Kasumi-1 (cell line): Measurements from ENCODE around the gene RASGRF2.
"Not testable (repeated sequence)": the region's sequence is repeated elsewhere in the genome, so short reads cannot be mapped to it uniquely, and the experiment has no call there.

Experiments used
- DNase-seq, 2 experiments: peaks; one replicate each; lab custom pipeline; 2025; lab: John Stamatoyannopoulos, UW

Gene RASGRF2

DNA sequence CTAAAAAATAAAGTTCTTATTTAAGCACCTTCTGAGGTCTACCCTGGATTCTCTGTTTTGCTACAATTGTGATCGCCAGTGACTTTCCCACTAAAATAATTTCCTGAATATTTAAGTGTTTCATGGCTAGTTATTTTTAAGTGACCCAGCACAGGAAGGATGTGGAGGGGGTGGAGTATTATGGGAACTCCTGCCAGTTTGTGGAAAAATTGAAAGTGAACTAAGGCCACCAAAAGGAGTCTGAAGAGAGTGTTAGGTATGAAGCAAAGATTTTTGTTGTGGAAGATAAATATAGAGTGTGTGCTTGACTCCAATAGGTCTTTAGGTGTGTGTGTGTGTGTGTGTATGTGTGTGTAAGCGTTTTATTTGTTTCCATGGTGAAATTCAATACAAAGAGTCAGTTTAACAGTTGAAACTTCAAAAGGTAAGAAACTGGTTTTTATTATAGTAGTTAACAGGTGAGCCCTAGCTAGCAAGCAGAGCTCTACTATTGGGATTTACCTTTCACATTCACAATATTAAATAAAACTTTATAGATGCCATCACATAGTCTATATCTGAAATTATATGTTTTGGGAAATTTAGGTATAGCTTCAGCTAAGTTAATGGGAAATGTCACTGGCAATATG is 25.6 kb downstream of the RASGRF2 start:
- DNase-seq: no peak

DNA sequence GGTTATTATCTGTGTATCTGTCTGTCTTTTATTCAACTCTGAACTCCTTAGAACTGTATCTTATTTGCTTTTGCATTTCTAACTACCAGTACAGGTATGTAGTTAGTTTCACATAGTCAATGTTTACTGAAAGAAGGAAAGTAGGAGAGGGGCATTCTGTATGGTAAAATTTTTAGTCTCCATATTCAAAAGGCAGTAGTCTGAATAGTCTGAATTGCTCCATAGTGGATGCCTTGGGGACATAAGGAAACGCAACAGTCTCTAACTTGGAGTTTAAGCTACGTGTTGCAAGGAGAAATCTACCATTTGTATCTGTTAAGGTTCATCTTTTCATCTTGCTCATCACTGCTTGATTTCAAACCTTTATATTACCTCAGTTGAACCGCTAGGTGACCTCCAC is 26.2 kb downstream of the RASGRF2 start:
- no peak for DNase-seq

DNA sequence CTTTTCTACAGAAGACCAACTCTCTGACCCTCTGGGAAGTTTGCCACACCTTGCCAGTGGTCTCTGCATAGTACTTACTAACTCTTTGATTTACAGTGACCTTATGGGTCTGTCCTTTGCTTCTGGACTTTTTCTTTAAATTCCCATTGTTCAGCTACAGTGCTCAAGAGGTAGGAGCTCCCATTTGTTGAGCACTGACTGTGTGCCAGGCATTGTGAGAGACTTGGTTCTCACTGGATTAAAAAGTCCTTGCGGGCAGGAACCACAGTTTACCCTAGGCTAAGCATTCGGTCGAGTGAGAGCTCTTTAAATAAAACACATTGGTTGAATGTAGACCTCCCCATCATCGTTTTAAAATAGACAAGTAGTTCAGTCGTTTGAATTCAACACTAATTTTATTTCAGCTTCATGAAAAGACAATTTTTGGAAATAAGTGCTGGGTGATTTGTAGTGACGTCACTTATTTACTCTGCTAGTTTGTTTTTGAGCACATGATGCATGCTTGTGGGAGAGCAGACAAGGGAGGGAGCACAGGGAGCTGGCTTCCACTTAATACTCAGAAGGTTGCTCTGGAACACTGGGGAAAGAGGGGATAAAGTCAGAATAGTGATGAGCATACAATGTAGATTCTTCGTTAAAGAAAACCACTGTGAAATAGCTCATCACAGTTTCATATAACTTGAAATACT is 27.1 kb downstream of the RASGRF2 start:
- no peak for DNase-seq

DNA sequence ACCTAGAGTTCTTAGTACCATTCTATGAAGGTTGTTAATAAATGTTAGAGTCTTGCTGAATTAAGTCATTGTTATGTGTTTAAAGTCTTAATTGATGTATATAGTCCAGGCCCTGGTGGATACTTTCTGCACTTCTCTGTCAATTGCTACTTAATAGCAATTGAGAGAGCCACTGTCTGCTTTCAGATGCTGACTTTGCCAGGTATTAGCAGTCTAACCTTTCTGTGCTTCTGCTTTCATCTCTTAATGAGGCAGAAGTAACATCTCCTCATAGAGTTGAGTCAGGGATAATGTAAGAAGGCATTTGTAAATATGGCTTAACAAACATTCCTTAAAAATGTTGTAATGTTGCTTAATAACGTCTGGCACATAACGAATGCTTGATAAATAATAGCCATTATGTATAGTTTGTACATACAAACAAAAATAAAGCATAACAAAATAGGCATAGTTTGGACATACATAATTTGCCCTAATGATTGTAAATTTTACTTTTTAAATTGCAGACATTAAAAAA is 28.3 kb downstream of the RASGRF2 start:
- DNase-seq: no peak

DNA sequence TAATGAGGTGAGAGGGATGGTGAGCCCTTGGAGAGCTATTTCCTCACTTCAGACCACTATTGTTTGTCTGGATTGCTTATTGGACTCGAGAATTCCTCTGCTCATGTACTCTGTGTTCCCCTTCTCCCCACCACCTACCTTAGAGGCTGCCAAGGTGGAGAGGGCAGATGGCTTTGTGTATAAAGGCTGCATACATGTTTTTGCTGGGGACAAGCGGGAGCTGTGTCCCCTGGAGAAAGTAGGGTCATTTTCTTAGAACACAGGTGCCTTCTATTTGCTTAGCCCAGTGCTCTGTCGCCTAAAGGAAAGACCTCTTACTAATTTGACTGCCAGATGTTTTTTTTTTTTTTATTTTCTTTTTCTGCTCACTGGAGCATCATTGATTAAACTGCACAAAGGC is 29.7 kb downstream of the RASGRF2 start:
- DNase-seq: no peak

DNA sequence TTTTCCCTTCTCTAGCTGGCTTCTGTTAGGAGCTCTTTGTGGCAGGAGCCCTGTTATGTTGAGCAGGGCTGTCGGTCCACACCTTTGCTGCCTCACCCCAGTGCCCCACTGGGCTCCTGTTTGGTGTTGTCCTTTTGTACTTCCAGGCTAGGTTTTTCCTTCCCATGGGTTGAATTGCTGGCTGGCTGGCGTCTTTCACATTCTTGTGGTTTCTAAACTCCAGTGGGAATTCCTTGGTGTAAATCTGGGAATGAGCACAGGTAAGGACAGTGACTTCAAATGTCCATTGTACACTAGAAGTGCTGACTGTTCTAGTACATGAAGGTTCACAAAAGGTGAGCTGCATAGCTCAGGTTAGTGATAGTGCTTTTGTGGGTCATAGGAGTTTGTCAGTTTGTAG is 30.4 kb downstream of the RASGRF2 start:
- no peak for DNase-seq

DNA sequence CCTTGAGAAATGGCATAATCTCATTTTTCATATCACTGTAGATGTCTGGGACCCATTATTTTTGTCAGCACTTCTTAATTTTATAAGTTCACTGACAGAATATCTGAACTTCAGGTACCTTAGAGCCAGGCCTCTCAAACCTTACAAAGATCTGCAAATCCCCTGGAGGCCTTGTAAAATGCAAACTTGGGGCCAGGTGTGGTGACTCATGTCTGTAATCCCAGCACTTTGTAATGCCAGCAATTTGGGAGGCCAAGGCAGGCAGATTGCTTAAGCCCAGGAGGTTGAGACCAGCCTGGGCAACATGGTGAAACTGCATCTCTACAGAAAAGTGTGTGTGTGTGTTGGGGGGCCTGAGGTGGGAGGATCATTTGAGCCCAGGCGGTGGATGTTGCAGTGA is 30.8 kb downstream of the RASGRF2 start:
- no peak for DNase-seq

DNA sequence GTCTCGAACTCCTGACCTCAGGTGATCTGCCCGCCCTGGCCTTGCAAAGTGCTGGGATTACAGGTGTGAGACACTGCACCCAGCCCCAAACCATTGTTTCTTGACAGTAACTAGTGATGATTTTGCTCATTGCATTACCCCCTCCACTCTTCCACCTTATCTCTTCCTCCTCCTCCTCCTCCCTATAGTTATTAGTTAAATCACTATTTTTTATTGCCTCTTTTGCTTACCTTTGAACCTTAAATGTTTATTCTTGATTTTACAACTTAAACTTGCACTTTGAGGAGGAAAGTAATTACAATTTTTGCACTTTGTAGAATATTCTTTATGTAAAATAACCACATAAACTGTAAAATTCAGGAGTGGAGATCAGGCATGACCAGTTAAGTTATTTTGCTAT is 35.7 kb downstream of the RASGRF2 start:
- no peak for DNase-seq

DNA sequence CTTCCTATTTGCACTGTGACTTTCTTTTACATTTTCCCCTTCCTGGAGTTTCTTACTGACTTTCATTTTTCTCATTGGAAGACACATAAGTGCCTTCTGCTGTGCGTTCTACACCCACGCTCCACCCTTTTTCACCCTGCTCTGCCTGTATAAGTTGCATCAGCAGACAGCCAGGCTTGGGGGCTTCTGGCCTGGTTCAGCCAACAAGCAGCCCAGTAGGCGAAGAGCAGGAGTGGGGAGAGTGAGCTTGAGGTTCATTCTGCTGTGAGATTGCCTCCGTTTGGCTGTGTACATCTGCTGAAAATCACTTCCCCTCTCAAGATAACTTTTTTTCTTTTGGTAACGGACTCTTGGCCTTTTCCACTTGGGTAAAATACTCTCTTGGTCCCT is 38.4 kb downstream of the RASGRF2 start:
- DNase-seq: no peak

DNA sequence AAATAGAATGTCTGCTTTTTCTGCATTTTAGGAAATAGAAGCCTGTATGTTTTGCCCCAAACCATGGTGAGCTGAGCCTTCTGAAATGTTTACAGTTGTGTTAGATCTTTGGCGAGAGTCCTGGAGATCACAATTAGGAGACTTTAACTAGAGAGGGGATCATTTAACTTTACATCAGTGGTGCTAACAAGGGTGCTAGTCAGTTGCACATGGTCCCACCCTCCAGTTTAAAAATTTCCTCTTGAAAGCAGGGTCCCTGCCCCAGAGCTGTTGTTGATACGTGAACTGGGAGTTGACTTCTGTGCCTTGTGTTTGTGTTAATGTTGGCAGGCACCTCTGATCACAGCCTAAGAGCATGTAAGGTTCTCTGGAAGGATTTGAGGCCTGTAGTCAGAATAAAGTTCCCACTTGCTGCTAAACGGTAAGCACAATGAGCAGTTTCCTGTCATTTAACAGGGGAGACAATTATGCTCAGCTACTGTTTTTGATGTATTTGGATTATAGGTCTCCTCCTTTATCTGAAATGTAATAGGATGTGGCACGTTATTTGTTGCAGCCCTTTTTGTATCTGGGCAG is 43.7 kb downstream of the RASGRF2 start:
- DNase-seq: no peak

DNA sequence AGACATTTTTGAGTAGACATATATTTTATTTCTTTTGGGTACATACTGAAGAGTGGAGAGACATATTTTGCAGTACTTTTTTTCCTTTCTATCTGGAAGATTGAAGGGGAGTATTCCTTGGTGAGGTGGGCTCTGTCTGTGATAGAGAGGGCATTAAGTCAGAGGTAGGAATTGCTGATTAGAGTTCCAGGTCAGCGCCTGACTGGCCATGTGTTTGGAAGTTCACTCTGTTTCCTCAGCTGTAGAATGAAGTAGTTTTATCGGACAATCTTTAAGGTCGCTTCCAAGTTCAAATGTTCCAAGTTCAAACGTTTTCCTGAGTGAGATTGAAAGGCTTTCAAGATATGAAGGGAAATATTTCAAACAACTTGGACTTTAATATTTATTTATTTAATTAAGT is 45.5 kb downstream of the RASGRF2 start:
- no peak for DNase-seq

DNA sequence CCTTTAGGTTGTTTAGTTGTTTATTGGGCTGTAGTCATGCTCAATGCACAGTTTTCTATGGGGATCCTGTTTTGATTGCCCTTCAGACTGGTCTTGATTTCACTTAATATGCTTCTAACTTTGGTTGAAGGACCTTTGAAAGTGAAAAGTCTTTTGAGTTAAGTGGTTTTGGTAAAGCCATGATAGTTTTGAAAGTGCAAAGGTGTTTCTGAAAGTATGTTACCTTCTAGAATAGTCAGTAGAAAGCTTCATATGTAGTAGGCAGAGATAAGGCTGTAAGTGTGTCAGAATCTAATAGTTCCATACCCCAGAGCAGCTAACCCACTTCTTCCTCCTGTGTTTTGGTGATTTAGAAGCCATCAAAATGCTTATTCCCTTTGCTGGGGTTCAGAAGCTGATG is 46.1 kb downstream of the RASGRF2 start:
- DNase-seq: no peak

DNA sequence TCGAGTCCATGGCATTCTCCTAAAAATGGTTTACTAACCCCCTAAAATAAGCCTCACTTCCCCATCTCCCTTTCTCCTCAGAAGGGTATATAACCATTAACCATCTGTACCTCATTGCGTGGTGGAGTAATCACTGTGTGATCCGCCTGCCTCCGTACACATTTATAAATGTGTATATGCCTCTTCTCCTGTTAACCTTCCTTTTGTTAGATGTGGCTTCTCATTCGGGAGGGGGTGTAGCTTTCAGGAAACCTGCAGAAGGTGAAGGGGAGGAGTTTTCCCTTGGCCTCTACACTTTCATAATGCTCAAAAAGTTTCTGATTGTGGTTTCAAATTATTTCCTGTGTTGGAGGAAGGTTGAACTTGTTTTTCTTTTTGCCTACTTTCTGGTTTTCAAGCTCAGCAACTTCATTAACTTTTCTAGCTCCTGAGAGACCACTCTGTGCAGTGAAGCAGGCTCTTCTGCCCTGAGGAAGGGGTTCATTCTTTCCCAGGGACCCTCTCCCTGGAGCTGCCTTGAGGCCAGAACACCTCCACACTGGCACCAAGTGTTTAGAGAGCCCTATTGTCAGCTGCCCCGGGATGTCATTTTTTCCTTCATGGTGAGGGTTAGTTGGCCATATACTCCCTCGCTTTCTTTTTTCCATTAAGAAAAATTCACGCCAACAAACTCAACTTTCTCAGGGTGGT is 46.9 kb downstream of the RASGRF2 start:
- no peak for DNase-seq

DNA sequence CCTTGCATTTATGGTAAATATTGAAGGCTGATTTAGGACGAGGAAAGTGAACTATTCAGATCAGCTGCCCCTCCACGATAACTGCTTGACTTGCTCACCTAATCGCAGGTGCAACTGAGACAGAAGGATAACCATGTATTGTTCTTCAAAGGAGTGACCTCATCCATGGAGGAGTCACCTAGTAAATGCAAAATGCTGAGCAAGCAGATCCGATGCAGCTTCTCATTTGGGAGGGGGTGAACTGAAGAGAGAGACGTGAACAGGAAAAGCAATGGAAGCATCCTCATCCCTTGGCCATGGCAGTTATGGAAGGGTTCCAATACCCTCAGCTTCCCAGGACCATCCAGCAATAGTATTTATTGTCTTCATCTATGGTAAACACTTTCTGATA is 47.5 kb downstream of the RASGRF2 start:
- no peak for DNase-seq

DNA sequence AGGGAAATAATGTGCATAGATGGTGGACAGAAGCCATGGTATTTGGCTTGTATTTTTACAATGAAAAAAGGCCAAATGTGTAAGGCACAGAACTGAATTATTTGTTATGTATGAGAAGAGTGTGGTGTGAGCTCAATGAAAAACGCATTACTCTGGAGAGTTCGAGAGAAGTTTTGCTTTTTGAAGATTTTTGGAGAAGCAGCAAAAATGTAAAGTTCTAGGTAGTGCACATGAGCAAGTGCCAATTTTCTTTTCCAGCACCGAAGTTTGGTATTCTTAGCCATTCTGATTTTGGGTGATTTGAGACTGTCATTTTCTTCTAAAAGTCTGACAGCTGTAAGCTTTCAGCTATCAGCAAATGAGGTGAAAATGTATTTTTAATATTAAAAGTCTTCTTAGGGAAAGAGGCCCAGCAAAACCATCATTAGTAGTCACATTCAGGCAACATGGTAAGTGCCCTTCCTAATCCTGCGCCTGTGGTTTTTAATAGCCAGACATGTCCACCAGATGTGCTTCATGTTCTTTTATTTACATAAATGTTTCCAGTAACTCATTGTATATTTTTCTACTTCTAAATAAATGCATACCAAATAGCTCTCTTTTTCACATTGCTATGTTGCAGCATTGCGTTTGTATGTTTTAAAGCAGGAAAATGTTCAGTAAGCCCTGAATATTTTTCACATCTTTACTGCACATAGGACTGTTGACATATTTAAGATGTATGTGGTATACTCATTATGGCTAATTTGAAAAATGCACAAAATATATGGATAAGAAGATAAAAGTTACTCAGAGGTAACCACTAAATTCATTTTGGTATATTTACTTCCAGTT is 50.4 kb downstream of the RASGRF2 start:
- no peak for DNase-seq

DNA sequence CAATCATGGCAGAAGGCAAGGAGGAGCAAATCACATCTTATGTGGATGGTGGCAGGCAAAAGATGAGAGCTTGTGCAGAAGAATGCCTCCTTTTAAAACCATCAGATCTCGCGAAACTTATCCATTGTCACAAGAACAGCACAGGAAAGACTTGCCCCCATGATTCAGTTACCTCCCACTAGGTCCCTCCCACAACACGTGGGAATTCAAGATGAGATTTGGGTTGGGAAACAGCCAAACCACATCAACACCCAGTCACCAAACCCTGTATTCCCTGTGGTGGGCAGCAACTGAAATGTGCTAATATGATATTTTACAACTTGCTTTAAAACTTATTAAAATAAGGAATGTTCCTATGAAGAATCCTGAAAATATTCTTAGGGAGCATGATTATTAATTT is 54.2 kb downstream of the RASGRF2 start:
- DNase-seq: no peak

DNA sequence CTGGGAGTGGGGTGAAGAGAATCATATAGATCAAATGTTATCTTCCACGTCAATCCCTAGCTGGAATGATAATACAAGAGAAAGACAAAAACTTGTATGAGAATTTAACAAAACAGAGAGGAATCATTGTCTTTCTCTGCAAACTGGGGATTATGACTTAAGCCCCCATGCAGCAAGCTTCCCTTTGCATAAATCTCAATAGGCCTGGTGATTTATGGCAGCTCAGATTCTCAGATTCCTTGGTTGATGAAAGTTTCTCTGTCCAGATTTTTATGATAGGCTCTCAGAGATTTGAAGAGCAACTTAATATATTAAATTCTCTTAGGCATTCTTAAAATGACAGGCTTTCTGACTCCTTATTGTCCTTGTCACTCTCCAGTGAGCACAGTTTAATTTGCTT is 56.0 kb downstream of the RASGRF2 start:
- DNase-seq: no peak

DNA sequence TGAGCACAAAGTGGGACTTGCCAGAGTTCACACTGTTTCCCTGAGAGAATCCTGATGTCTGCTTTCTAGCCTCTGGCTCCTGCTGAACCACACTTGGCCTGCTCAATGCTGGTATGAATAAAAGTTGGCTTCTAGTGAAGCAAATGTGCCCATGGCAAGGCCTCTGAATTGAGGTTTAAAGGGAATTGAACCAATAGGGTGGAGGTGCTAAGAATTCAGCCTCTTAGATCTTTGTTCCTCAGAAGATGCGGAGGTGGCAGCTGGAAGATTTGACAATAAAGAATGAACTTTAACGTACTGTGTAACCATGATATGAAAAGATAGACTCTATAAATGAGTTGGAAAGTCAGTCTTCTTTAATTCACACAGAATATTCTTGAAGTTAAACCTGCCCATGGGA is 57.2 kb downstream of the RASGRF2 start:
- no peak for DNase-seq

DNA sequence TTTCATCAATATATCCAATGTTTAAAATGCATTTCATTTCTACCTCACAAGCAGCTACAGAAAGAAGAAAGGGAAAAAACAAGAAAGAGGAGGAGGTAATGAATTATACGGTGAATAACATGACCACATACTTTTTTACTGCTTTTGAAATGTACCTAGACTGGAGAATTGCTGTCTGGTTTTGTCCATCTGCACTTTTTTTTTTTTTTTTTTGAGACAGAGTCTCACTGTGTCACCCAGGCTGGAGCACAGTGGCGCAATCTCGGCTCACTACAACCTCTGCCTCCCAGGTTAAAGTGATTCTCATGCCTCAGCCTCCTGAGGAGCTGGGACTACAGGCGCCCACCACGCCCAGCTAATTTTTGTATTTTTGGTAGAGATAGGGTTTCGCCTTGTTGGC is 58.4 kb downstream of the RASGRF2 start:
- not testable (repeated sequence) for DNase-seq

DNA sequence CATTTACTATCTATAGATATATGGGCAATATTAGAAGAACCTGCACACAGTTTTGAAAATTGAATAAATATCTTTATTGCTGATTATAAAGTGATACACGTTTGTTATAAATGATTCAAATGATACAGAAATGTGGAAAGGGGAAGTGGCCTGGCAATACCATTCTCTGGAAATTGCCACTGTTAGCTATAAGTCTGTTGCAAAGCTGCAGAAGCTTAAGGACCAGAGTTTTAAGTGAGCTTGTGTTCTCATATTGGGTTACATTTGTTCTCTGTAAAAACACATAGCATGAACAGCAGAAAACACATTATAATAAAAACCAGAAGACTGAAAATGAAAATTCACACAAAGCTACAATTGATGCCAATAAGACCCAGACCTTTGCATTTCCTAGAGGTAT is 59.6 kb downstream of the RASGRF2 start:
- DNase-seq: peak in 1 of 2 experiments; percentile 9

DNA sequence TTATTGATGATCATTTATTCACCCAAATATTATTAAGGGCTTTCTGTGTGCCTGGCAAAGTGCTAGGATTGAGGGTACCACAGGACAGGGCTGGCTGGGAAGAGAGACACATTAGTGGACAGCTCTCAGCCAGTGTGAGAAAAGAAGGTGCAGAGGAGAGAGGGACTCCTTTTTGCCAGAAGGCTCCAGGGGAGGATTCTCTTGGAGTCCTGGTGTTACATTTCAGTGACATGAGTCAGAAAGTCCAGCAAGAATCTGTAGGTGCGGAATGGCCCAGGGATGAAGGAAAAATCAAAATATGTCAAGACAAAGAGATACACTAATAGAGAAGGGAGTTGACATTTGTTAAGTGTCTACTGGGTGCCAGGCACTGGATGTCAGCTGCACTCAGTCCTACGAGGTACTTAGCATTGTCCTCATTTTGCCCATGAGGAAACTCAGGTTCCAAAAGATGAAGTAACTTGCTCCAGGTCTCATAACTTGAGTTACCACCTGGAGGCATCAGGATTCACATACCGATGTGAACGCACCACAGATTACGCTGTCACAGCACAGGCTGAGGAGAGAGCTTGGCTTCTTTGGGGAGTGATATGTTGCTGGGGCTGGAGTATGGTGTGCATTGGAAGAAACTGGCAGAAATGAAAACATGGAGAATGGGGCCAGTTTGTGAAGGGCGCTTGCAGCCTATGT is 60.5 kb downstream of the RASGRF2 start:
- DNase-seq: no peak
